Peyer's patch (tissue), 4 donors: Measurements from ENCODE around the gene MYO9B. TPM values are rescaled to one million over a fixed set of nuclear protein-coding genes. Genes with fewer than 3 reads are reported as not detected.
"Not testable (repeated sequence)": the region's sequence is repeated elsewhere in the genome, so short reads cannot be mapped to it uniquely, and the experiment has no call there.

ENCODE experiments used
- DNase-seq, 3 donors: peaks; one replicate each; pipeline ENCODE4 v3.0.0-alpha.2; 2017 to 2019
- H3K27ac ChIP-seq, 4 donors: fragments of 200-600 bp; sonication (generic); one replicate each; pipeline ENCODE4 v1.5.1; 2016 to 2019
- H3K27me3 ChIP-seq, 2 donors: fragments of 200-600 bp; sonication (generic); one replicate each; pipeline ENCODE4 v1.5.1; 2019
- H3K36me3 ChIP-seq, 3 donors: fragments of 200-600 bp; sonication (generic); one replicate each; pipeline ENCODE4 v1.5.1; 2016 to 2019
- H3K4me1 ChIP-seq, 4 donors: fragments of 200-600 bp; sonication (generic); one replicate each; pipeline ENCODE4 v1.5.1; 2016 to 2019
- H3K4me3 ChIP-seq, 4 donors: fragments of 200-600 bp; sonication (generic); 1 replicate in 3 of 4; 2 replicates in 1 of 4; pipeline ENCODE4 v1.5.1; 2016 to 2019; ENCODE audit warnings: mild to moderate bottlenecking in 1 of 4
- H3K9me3 ChIP-seq, 4 donors: fragments of 200-600 bp; sonication (generic); one replicate each; pipeline ENCODE4 v1.5.1; 2016 to 2019; ENCODE audit warnings: mild to moderate bottlenecking in 1 of 4
- CTCF ChIP-seq, 6 experiments: fragments of 450-650 bp in 4 of 6; fragments of 200-600 bp in 2 of 6; sonication (generic) in 1 of 6; IDR thresholded peaks; one replicate each; pipeline ENCODE4 v1.5.1; 2017 to 2019; ENCODE audit warnings: antibody characterized with exemption in 6 of 6, mild to moderate bottlenecking in 3 of 6, moderate library complexity in 1 of 6
- POLR2A ChIP-seq, 2 donors: fragments of 450-650 bp; IDR thresholded peaks; one replicate each; pipeline ENCODE4 v1.5.1; 2017; ENCODE audit warnings: antibody characterized with exemption in 2 of 2, mild to moderate bottlenecking in 2 of 2, moderate library complexity in 2 of 2
- total RNA-seq, 4 donors: library from RNA; depleted of rRNA; stranded (reverse); fragments of >200 nt; gene quantifications; one replicate each; pipeline ENCODE4 v1.1.0, GENCODE V29; 2016

The MYO9B gene
- total RNA-seq, 4 donors from 2014 or later = 65.3 to 578 (median 143) TPM

DNA sequence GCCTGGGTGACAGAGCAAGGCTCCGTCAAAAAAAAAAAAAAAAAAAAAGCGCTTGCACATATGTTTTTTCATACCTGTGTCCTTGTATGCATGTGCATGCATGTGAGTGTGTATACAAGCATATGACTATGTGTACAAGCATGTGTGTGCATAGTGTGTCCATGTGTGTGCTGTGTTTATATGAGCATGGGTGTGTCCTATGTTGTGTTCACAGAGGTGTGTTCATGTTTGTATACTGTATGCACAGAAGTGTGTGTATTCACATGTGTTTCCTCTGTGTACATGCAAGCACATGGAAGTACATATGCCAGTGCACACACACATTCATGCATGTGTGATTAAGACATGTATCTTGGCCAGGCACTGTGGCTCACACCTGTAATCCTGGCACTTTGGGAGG is 17.1 kb downstream of the MYO9B start:
- Histone ChIP-seq H3K9me3 (no peaks in the 10 kb centered on the region), H3K27me3 (no peaks in the 10 kb centered on the region), H3K4me3 (no peak overlapping the region), H3K4me1 (peaks cover 0 to 51% (median 18%) of the 10 kb centered on the region in 4 donors), H3K27ac (peak overlapping the region in 1 of 4 donors; percentile 79), H3K36me3 (no peaks in the 10 kb centered on the region)
- no peak for TF ChIP-seq CTCF (IDR thresholded peaks at IDR 0.05)
- TF ChIP-seq POLR2A (IDR thresholded peaks at IDR 0.05) = no peak
- DNase-seq = no peak

DNA sequence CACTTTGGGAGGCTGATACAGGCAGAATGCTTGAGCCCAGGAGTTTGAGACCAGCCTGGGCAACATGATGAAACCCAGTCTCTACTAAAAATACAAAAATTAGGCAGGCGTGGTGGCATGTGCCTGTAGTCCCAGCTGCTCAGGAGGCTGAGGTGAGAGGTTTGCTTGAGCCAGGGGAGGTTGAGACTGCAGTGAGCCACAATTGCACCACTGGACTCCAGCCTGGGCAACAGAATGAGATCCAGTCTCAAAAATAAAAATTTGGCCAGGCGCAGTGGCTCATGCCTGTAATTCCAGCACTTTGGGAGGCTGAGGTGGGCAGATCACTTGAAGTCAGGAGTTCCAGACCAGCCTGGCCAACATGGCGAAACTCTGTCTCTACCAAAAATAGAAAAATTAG is 19.1 kb downstream of the MYO9B start:
- DNase-seq, H3K36me3 ChIP-seq, H3K4me3 ChIP-seq, H3K27me3 ChIP-seq, H3K9me3 ChIP-seq: not testable (repeated sequence)
- peak overlapping the region; percentile 47 to 73 (median 58) for H3K27ac ChIP-seq
- peaks cover 0 to 43% (median 15%) of the 10 kb centered on the region in 4 donors for H3K4me1 ChIP-seq

DNA sequence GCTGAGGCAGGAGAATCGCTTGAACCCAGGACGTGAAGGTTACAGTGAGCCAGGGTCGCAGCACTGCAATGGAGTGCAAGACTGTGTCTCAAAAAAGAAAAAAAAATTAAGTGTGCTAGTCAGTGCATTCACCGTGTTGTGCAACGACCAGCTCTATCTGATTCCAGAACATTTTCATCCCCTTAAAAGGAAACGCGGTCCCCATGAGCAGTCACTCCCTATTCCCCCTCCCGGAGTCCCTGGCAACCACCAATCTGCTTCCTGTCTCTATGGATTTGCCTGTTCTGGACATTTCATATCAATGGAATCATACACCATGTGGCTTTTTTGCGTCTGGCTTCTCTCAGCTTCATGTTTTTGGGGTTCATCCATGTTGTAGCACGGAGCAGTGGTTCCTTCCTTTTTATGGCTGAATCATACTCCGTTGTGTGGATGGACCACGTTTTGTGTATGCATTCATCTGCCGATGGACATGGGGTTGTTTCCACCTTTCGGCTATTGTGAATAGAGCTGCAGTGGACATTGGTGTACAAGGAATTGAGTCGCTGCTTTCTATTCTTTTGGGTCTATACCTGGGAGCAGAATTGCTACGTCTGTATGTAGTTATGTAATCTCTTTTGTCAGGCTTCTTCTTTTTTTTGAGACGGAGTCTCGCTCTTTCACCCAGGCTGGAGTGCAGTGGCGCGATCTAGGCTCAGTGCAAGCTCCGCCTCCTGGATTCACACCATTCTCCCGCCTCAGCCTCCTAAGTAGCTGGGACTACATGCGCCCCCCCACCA is 19.8 kb downstream of the MYO9B start:
- no peaks in the 10 kb centered on the region for H3K9me3 ChIP-seq
- H3K36me3 ChIP-seq = no peaks in the 10 kb centered on the region
- peaks cover 0 to 40% (median 14%) of the 10 kb centered on the region in 4 donors for H3K4me1 ChIP-seq
- H3K27me3 ChIP-seq = no peaks in the 10 kb centered on the region
- no peak overlapping the region for H3K4me3 ChIP-seq
- peak overlapping the region; percentile 47 to 73 (median 58) for H3K27ac ChIP-seq
- DNase-seq = peak in 1 of 3 donors; percentile 60
- no peak for TF ChIP-seq POLR2A (IDR thresholded peaks at IDR 0.05)
- TF ChIP-seq CTCF (IDR thresholded peaks at IDR 0.05) = no peak

DNA sequence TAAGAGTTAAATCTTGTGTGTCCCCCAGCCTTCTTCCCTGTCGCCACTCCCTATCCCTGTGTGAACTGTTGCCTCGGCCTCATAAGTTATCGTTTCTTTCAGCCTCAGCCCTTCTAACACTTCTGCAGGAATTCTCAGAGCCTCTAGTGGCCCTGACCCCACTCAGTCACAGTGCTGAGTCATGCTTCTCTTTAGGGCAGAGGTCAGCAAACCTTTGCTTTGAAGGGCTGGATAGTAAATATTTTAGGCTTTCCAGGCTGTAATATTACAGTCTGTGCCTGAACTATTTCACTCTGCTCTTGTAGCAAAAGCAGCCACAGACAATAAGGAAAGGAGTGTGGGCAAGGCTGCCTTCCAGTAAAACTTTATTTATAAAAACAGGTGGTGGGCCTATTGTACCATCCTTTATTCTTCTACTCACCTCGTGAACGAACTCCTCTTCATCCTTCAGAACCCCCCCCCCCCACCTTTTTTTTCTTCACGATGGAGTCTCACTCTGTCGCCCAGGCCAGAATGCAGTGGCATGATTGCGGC is 22.1 kb downstream of the MYO9B start:
- H3K4me1 ChIP-seq = peaks cover 0 to 27% (median 0%) of the 10 kb centered on the region in 4 donors
- H3K9me3 ChIP-seq = no peaks in the 10 kb centered on the region
- peaks cover 0 to 16% (median 0%) of the 10 kb centered on the region in 3 donors for H3K36me3 ChIP-seq
- TF ChIP-seq CTCF (IDR thresholded peaks at IDR 0.05) (no peak), POLR2A (IDR thresholded peaks at IDR 0.05) (no peak)
- no peak overlapping the region for H3K4me3 ChIP-seq
- peak in 1 of 3 donors; percentile 59 for DNase-seq
- H3K27me3 ChIP-seq = no peaks in the 10 kb centered on the region
- peak overlapping the region in 2 of 4 donors; percentile 17 to 34 for H3K27ac ChIP-seq

GRCh38 chr19:17098326-17098725 is 22.7 kb downstream of the MYO9B start:
- TF ChIP-seq CTCF (IDR thresholded peaks at IDR 0.05) = no peak
- TF ChIP-seq POLR2A (IDR thresholded peaks at IDR 0.05) = no peak
- Histone ChIP-seq H3K4me1 (peaks cover 0 to 27% (median 0%) of the 10 kb centered on the region in 4 donors), H3K27ac (peak overlapping the region in 1 of 4 donors; percentile 17), H3K36me3 (peaks cover 0 to 22% (median 0%) of the 10 kb centered on the region in 3 donors), H3K27me3 (no peaks in the 10 kb centered on the region), H3K4me3 (no peak overlapping the region), H3K9me3 (no peaks in the 10 kb centered on the region)
- DNase-seq = no peak
